ENCODE data around the gene ZNF724.
"Not testable (repeated sequence)": the region's sequence is repeated elsewhere in the genome, so short reads cannot be mapped to it uniquely, and the experiment has no call there.

ZNF724 gene

GRCh38 chr19:23253256-23253655 is 3.1 kb upstream of the ZNF724 start:
- DNase-seq (ENCODE audit: low read depth in 1 of 2, low spot score in 1 of 2): not testable (repeated sequence)

GRCh38 chr19:23241419-23241818 is 8.8 kb downstream of the ZNF724 start:
- no peak for DNase-seq (ENCODE audit: low read depth in 1 of 2, low spot score in 1 of 2)

- DNase-seq (ENCODE audit: low read depth in 1 of 2, low spot score in 1 of 2): no peak
Observed at GRCh38 chr19:23222998-23223652, 27.1 kb downstream of the ZNF724 start.

- no peak for DNase-seq (ENCODE audit: low read depth in 1 of 2, low spot score in 1 of 2)
Observed at GRCh38 chr19:23203841-23204344, 46.3 kb downstream of the ZNF724 start.

DNA sequence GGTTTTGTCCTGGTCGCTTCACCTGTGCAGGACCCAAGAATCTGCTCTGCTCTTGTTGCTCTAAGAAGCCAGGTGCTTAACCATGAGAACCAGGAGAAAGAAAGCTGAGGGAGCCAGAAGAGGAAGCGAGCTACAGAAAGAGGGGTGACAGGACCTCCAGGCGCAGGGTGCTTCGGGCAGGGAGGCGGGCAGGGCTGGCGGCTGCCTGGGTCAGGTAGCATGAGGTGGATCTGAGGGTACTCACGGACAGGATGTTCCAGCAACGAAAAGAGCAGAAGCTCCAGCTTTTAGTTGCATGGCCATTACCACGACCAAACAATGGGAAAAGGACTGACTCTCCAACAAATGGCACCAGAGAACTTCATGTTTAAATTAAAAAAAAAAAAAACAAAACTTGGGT is 59.9 kb downstream of the ZNF724 start:
- no peak for DNase-seq (ENCODE audit: low read depth in 1 of 2, low spot score in 1 of 2)

GRCh38 chr19:23183251-23183650 is 66.9 kb downstream of the ZNF724 start:
- no peak for DNase-seq (ENCODE audit: low read depth in 1 of 2, low spot score in 1 of 2)
